Fibroblast of skin of abdomen (primary cell): Measurements from ENCODE around the gene PDE4D.
A peak's percentile ranks its signal among the peaks of the same experiment; 100 is the strongest.
"Not testable (repeated sequence)": the region's sequence is repeated elsewhere in the genome, so short reads cannot be mapped to it uniquely, and the experiment has no call there.

Source experiments
- DNase-seq: peaks from one replicate; pipeline ENCODE4 v3.0.0-alpha.2; 2013

PDE4D gene

DNA sequence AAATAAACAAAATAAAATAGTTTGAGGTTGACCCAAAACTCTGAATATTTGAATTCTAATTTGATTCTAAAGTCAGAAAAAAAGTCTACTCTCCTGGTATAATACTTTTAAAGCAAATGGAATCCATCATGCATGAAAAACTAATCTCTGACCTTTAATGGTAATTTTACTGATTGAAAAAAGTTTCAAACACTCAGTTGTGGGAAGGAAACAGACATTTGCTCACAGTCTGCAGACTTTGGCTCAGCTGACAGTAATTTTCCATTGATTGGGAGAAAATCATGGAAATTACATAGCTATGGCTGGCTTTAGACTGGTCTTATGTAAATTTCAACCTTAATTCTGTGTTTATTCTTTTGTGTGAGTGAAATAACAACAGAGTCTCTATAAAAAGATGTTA lies 574.3 kb downstream of the PDE4D start:
- no peak for DNase-seq

DNA sequence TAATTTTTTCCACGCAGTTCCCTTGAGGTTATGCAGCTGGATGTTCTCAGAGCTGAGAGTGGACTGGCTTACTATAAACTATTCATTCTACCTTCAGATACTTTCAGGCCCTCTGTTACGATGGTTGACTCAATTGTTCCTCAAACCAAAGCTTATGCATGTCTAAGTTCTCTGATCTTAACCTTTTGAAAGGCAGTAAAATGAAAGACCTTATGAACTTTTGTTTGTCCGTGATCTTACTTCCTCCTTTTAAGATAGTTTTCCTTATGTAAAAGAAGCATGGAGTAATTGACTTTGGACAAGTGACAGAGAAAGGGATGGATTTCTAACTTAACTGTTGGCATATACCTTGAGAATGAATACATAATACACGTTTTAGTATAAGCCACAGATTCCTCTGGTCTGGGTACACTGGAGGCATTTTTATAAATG lies 575.7 kb downstream of the PDE4D start:
- DNase-seq = no peak

DNA sequence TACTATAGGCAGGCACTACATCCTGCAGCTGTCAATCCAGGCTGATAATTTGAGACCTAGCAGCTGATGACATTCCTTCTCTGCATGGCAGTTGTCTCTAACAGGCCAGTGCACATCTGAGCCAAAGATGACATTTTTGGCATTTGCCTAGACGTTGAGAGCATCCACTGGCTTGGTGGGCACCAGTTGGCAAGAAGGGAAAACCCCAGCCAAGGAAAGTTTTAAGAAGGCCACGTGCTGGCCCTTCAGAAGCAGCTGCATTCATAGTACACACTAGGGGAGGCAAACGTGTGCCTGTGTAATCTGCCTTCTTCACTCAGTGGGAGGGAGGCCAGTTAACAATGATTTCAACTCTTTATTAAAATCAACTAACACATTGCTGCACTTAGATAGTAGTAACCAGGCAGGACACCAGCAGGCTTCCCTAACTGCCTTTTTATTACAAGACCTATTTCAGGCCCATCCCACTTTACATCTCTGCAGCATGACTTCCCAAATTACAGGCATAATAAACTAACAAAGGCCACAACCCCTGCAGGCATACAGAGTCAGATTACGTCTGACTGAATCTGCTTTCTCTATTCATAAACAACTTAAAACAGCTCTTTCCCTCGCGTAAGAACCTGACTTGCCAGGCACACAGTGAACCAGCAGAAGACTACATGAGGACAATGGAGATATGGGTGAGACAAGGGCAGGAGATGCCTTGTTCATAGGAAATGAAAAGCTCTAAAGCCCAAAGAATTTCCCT lies 576.3 kb downstream of the PDE4D start:
- no peak for DNase-seq

DNA sequence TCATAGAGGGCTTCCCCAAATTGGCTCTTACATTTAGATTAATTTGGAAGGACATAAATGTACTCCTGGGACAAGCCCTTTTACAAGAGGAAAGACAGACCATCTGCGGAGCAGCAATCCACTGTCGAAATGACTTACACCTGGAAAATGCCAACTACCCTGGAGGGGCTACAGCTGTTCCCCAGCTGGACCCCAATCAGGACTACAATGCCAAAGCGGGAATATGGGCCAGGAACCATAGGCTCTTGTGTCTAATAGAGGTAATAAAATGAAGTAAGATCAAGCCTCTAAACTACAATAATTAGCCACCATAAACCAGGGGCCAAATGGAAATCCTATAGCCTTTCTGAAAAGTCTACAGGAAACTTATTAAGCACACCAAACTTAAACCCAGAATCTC lies 581.3 kb downstream of the PDE4D start:
- no peak for DNase-seq

DNA sequence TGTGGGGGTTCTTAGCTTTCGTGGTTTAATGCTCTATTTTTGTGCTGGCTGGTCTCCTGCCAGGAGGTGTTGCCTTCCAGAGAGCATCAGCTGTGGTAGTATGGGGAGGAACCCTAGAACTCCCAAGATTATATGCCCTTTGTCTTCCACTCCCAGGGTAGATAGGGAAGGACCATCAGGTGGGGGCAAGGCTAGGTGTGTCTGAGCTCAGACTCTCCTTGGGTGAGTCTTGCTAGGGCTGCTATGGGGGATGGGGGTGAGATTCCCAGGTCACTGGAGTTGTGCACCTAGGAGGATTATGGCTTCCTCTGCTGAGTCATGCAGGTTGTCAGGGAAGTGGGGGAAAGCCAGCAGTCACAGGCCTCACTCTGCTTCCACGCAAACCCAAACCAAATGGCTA lies 584.8 kb downstream of the PDE4D start:
- not testable (repeated sequence) for DNase-seq

DNA sequence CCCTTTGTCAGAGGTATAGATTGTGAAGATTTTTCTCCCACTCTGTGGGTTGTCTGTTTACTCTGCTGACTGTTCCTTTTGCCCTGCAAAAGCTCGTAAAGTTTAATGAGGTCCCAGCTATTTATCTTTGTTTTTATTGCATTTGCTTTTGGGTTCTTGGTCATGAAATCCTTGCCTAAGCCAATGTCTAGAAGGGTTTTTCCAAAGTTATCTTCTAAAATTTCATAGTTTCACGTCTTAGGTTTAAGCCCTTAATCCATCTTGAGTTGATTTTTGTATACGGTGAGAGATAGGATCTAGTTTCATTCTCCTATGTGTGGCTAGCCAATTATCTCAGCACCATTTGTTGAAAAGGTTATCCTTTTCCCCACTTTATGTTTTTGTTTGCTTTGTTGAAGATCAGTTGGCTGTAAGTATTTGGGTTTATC lies 590.2 kb downstream of the PDE4D start:
- DNase-seq = not testable (repeated sequence)

DNA sequence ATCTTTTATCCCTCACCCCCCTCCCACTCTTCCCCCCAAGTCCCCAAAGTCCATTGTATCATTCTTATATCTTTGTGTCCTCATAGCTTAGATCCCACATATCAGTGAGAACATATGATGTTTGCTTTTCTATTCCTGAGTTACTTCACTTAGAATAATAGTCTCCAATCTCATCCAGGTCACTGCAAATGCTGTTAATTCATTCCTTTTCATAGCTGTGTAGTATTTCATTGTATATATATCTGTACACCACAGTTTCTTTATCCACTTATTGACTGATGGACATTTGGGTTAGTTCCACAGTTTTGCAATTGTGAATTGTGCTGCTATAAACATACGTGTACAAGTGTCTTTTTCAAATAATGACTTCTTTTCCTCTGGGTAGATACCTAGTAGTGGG lies 591.0 kb downstream of the PDE4D start:
- not testable (repeated sequence) for DNase-seq

DNA sequence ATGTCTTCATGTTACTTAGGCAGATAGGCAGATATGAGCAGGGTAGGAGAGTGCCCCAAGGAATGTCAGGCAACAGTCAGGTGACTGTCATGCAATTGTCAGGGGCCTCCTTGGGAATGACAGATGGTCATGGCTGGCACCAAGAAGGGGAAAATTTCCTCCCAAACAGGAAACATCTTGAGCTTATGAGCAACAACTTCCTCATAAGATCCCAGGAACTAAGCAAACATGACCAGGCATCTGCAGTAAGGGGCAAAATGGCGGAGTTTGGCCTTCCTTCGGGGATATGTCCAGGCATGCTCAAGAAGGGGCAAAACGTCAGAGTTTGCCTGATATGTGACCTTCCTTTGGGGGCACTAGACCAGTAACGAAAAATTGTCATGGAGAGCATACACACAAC lies 591.8 kb downstream of the PDE4D start:
- DNase-seq = no peak

DNA sequence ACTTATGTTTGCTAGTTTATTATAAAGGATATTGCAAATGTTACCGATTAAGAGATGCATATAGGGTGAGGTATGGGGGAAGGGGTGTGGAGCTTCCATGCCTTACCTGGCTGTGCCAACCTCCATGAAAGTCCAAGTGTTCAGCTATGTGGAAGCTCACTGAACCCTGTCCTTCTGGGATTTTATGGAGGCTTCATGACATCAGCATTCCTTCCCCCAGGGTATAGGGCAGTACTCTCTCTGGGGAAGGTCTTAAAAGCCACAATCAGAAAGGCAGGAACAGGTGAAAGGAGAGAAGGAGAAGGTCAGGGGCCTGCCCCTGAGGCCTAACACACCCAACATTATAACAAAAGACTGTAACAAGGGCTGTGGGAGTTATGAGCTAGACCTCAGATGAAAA lies 592.6 kb downstream of the PDE4D start:
- DNase-seq = no peak

DNA sequence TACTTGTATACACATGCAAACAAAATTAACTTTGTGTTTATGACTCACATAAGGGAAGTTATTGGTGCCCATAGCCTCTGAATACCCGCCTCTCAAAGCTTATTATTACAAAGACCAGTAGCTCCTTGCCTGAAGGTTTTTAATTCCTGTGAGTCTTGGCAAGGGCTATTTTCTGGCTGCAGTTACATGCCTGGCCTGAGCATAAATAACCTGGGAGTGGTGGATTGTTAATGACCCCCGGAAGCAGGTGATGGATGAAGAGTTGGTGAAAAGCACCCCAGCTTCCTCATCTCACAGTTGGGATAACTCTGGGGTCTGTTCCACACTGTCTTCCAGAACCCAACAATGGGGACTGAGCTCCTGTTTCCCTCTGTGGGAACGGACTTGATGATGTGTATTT lies 594.5 kb downstream of the PDE4D start:
- DNase-seq = no peak

DNA sequence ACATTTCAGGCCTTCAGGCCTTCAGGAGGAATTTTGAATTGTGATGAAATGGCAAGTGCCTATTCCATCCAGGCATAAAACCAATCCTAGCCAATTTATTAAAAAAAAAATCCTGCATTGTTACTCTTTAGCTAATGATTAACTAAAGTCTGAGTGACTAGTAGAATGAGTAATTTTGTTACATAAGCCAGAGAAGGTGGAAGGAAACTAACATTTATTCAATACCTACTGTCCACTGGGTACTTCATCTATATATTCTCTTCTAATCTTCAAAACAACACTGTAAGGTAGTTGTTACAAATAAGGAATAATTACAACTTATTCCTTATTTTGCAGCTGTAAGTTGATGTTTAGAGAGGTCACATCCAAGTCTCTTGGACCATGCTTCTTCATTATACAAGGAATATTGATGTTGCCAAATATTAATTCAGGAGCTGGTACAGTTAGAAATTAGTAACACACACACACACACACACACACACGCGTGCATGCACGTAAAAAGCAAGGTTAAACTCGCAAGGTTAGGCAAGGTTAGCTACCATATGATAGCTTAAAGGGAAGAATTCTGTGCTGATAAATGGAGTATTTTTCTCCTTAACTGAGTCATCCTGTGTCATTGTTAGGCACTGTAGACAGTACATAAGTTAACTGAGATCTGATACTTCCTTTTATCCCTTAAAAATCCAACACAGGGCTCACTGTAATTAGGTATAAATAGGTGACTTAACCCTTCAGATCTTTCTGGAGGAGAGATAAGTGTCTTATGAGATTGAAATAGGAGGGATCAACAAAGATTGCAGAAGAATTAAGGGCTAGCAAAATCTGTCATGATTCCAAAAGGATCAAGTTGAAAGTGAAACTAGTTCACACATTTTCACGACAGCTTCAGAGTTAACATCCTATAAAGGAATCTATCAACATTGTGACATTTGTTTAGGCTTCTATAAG lies 596.9 kb downstream of the PDE4D start:
- peak; percentile 31 for DNase-seq

DNA sequence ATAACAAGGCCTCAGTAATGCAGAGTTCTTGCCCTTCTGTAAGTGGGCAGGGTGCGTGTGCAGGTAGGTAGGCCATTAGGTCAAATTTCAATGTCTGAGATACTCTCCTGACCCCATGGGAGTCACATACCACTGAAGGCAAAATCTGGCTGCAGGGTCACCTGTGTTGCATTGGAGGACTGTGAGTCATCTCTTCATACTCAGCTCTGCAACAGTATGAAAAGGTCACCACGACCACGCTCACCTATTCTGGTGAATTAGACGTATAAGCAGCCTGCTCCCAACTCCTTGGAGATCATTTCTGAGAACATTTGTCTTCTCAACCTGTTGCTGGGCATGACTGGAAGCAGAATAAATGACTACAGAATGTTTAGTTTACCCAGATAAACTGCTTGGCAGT lies 599.8 kb downstream of the PDE4D start:
- DNase-seq = no peak

DNA sequence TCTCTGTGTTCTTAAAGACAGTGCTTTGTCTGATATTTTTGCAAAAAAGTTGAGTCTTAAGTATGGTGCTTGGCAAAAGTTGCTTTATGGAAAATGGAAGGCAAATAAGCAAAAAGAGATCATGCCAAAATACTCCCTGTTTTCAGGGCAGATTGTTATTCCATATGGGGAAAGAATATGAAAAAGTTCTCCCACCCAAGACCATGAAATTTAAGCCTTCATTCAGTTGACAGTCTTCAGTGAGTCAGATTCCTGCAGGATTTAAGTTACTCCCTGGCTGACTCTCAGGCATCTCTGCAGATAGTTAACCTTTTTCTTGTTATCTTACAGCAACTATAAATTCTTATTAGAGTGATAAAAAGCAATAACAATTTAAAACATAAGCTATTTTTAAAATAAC lies 601.6 kb downstream of the PDE4D start:
- no peak for DNase-seq

DNA sequence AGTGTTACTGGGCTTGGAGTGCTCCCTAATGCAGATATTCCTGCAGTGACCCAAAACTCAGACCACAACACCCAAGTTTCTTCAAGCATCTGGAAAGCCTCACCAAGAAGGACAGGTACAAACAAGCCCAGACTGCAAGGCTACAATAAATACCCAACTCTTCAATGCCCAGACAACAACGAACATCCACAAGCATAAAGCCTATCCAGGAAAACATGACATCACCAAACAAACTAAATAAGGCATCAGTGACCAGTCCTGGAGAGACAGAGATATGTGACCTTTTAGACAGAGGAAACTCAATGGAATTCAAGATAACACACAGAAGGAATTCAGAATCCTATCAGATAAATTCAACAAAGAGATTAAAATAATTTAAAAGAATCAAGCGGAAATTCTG lies 605.6 kb downstream of the PDE4D start:
- DNase-seq = no peak

DNA sequence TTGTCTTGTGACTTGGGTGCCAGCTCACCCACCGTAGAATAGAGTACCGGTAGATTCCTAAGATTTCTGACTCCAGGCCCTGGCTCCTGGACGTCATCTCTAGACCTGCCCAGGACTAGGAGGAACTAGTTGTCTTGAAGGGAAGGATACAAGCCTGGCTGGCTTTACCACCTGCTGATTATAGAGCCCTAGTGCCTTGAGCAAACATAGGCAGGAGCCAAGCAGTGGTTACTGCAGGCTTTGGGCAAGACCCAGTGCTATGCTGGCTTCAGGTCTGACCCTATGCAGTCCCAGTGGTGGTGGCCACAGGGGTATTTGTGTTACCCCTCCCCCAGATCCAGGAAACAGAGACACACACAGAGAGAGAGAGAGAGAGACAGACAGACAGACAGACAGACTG lies 606.2 kb downstream of the PDE4D start:
- no peak for DNase-seq

DNA sequence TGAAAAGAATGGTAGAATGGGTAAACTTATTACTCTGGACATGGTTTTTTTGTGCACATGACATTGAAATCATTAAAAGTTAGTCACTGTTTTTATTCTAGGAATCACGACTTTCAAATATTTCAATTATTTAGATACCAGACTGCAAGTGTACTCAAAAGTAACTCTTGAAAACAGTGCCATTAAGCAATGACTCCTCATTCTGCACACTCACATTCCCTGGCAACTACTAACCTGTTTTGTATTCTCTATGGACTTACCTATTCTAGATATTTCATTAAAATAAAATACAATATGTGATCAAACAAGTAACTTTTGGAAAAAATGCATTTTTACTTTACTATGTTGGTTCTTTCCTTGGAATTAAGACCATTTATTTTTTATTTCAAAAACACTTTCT lies 607.0 kb downstream of the PDE4D start:
- no peak for DNase-seq

DNA sequence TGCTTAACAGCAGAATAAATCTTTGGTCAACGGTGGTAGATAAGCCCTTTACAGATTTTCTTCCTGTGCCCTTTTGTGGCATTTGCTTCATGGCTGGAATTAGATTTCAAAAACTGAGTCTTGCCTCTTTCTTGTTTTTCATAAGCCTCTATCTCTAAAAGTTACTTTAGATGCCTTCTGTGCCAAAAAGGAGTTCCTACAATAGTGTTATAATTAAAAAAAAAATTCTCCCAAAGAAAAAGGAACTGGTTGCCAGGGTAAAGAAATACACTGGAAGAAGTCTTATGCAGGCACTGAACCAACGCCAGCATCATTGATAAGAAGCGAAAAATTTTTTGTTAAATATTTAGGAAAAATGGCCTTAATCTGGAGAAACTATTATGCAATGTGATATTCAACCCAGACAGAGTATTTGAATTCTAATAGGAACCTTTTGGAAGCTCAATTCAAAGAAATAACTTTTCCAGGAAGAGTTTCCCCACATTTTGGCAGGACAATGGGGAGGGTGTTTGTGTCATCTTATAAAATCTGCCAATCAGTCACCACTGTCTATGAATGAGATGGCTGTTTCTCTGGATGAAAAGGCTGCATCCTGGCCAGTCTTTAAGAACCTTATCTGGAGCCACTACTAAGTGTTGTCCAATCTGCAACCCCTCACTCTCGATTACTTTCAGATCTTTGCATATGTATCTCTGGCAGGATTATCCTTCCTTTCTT lies 608.1 kb downstream of the PDE4D start:
- DNase-seq = no peak

DNA sequence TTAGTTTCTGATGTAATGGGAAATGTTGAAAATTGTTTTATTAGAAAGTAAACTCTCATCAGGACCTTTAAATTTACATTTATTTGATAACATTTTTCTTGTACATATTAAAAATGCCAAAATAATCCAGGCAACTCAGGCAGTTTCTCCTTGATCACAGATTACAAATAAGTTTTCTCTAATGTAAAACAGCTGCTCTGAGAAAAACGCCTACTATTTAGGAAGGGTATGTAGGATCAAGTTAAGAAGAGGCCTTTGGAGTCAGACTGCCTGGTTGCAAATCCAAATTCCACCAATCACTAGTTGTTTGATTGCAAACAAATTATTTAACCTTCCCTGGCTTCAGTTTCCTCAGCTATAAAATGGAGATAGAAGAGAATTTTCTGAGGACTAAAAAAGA lies 610.8 kb downstream of the PDE4D start:
- DNase-seq = no peak

DNA sequence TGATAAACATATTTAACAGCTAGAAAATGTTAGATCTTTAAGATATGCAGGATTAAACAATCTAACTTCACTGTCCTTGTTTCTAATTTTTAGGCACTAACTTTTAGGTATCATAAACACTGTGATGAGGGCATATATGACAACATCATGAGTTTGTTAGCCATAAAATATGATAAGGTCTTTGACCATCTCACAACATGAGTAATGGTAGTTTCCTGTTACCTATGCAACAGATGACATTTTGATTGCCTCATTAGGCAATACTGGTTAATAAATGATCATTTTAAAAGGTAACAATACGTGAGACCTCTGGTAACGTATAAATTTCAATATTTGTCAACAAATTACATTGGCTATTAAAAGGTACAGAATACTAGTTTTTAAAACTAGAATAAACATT lies 613.5 kb downstream of the PDE4D start:
- DNase-seq = no peak

DNA sequence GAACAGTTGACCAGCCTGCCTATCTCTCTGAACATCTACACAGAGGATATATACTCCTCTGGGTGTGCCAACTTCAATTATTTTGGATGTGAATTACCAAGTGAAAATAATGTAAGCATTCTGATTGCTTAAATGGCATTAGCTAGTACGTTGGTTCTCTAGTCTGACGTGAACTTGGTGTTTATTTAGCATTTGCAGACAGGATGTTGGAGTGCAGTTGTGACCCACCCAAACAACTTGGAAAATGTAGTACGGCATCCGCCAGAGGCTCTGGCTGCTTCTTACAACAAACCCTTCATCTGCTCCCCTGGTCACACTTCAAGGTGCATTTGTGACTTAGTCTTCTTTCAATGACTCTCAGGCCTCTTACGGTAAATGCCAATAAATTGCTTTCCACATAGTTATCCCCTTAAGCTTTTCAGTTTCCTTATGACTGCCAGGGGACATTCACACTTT lies 616.6 kb downstream of the PDE4D start:
- DNase-seq = no peak

DNA sequence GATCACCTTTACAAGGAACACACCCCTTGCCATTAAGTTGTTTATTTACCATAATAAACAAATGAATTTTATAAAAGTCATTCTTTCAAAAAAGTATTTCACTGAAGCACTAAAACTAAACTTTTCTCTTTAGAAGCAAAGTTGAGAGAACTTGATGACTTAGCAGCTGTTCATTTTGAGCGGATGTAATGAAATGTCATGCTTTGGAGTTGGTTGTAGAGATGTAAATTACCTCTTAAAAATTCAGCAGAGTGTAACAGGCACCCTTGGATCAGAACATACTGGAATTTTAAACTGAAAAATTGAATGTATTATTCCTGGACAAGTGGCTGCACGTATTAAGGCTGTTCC lies 617.2 kb downstream of the PDE4D start:
- DNase-seq = no peak

DNA sequence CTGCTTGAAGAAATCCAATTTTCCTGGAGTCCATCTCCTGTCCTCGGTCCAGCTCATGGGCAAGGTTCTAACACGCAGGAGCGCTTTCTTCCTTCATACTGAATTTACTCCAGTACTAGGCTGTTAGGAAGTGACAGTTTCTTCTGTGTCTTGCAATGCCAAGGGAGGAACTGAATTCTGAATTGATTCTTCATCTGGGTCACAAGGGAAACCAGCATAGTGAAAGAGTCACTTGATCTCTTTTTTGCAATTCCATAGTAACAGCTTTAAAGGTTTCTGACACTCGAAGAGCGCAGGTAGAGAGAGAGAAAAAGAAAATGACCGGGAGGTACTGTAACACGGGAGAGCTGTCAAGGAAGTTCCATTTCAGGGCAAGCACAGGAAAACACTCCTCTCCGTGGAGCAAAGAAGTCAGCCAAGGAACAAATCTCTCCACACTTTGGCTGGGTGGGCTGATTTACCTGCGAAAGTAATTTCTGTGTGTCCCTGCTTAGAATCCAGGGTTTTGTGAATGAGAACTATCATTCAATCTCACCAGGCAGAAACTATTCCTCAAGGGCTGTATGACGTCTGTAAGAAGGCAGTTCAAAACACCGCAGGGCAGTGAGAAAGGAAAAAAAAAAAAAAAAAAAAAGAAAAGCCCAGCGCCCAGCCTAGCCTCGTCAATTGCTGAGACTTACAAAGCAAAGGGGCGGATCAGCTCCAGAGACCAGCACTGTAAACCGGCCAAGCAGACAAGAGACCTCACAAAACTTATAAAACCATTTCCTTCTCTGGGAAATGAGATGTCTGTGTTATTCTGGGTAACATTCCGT lies 617.8 kb downstream of the PDE4D start:
- DNase-seq = peak; percentile 38
